GM19468 (cell line): ENCODE results near the gene HIRIP3.
"Not testable (repeated sequence)": the region's sequence is repeated elsewhere in the genome, so short reads cannot be mapped to it uniquely, and the experiment has no call there.

Source experiments
- ATAC-seq: cut with Tn5 transposase; IDR thresholded peaks from one replicate; pipeline ENCODE4 v1.9.1; 2021; ENCODE audit warnings: mild to moderate bottlenecking, moderate library complexity, moderate number of reproducible peaks; ENCODE audit not compliant: unreplicated experiment; ENCODE audit errors: extremely low read depth

HIRIP3 gene, protein sequence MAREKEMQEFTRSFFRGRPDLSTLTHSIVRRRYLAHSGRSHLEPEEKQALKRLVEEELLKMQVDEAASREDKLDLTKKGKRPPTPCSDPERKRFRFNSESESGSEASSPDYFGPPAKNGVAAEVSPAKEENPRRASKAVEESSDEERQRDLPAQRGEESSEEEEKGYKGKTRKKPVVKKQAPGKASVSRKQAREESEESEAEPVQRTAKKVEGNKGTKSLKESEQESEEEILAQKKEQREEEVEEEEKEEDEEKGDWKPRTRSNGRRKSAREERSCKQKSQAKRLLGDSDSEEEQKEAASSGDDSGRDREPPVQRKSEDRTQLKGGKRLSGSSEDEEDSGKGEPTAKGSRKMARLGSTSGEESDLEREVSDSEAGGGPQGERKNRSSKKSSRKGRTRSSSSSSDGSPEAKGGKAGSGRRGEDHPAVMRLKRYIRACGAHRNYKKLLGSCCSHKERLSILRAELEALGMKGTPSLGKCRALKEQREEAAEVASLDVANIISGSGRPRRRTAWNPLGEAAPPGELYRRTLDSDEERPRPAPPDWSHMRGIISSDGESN

DNA sequence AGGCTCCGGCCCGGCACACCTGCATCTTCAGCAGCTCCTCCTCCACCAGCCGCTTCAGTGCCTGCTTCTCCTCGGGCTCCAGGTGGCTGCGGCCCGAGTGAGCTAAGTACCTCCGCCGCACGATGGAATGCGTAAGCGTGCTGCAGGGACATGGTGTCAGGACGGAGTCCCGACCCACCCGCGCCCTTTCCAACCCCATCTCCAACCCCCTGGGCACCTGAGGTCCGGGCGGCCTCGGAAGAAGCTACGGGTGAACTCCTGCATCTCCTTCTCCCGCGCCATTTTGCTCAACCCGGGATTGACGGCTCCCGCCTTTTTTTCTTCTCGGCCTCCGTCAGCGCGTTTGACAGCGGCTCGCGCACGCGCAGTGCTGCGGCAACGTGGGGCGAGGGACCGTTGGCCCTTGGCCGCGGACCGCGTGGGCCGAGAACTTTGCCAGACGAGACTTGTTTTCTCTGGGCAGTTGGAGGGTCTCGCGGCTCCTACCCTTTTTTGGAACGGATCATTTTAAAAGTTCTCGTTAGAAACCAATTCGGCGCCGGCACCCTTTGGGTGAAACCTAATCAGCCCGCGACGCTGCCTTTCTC, at the start of gene HIRIP3:
TSS of gene HIRIP3 (minus strand) at position 294 of the 587 bp plus-strand sequence. CDS start at position 282, 12 bp downstream.
- peak; percentile 34 for ATAC-seq

DNA sequence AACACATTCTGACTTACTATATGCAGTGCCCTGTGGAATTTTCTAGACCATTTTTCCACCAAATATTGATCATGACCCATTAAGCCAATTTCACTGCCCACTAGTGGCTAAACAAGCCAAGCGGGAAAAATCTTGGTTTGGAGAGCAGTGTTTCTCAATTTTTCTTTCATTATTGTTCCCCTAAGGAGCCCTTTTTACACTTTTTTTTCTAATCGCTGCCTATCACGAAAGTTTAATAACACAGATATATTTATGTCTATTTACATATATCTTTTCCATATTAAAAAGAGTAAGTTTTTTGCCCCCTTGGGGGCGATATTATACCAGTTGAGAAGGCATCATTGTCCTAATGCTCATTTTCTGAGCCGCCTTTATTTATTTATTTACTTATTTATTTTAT, 46.4 kb upstream of the HIRIP3 start:
- no peak for ATAC-seq

- not testable (repeated sequence) for ATAC-seq
Measured at GRCh38 chr16:30040690-30041089, 45.3 kb upstream of the HIRIP3 start.

DNA sequence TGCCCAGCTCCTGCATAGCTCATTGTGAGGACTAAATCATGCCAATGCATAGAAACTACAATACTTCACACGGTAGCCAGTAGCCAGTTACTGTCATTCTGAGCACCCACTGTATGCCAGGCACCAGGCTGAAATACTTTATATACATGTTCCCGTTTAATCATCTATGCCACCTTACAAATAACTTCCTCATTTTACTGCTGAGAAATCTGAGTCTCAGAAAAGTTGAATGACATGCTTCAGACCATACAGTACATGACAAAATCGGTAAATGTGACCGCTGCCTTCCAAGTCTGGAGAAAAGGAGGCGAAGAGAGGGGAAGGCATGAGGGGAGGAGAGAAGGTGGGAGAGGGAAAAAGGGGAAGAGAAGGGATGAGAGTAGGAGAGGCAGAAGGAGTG, 44.8 kb upstream of the HIRIP3 start:
- ATAC-seq = no peak

DNA sequence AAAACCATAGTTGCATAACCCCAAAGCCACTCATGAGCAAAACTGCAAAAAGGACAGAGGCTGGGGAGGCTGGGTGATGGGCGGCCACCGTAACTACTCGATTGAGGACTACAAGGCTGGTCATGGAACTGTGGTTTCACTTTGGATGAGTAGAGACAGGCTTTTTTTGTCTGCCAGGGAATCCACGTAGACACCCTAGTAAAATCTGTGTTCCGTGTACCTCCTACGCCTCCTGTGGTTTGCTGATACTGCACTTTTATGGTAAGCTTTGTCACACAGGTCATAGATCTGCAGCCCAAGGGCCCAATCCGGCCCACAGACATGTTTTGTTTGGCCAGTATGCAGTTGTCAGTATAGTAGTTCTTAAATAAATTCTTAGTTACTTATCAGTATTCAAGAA, 37.9 kb upstream of the HIRIP3 start:
- no peak for ATAC-seq

DNA sequence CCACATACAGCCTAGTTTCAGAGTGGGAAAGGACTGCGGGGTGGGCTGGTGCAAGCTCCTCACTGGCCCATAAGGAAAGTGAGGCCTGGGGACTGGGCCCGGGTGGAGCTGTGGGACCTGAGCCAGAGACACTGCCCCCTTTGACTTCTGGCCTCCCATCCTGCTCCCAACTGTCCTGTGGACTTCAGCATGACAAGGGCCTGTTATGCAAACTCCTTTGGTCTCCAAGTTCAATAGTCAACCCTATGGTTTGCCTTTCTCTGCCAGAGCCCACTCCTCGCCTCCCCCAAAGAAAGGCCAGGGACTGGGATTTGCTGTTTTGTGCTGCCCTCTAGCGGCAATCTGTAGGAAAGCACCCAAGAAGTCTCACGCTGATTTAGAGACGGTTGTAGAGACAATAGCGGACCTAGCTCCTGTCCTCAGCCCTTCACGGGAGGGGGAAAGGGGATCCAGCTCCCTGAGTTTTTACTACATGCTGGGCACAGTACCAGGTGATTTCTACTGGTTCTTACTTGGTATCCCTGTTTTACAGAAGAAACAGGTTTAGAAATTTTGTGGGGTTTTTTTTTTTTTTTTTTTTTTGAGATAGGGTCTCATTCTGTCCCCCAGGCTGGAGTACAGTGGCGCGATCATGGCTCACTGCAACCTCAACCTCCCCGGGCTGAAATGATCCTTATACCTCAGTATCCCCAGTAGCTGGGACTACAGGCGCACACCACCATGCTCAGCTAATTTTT, 36.8 kb upstream of the HIRIP3 start:
- ATAC-seq = no peak

- ATAC-seq = no peak
Measured at GRCh38 chr16:30031477-30031918, 36.1 kb upstream of the HIRIP3 start.

- ATAC-seq = no peak
Measured at GRCh38 chr16:30030841-30031413, 35.5 kb upstream of the HIRIP3 start, which contains the start of gene TLCD3B. TSS of gene TLCD3B (minus strand) at chr16:30031271. CDS start at chr16:30030527, 744 bp downstream.

DNA sequence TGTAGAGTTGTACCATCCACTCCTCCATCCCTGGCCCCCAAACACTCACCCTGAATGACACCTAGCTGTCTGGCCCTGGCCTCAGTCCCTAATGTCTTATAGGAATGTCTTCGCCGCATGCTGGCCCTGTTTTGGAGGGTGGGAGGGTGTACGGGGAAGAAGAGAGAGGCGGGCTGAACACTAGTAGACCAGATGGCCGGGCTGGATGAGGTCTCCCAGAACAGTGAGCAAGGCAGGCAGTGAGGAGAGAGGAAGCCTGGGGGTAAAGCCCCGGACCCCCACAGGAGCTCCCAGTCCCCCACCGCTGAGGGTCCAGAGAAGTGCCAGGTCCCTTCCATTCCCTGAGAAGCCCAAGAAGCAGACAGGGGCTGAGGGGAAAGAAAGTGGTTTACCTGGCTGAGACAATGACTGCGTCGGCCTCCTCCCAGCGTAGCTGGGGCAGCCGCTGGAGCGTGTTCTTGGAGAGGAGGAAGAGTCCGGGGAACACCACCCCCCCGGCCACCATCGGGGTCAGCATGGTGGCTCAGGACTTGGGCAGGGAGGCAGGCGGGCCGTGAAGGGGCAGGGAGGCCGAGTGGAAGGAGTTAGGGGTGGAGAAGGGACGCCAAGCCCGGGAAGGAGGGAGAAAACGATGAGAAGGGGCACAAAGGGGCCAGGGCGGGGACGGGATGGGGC, 34.7 kb upstream of the HIRIP3 start:
- no peak for ATAC-seq

DNA sequence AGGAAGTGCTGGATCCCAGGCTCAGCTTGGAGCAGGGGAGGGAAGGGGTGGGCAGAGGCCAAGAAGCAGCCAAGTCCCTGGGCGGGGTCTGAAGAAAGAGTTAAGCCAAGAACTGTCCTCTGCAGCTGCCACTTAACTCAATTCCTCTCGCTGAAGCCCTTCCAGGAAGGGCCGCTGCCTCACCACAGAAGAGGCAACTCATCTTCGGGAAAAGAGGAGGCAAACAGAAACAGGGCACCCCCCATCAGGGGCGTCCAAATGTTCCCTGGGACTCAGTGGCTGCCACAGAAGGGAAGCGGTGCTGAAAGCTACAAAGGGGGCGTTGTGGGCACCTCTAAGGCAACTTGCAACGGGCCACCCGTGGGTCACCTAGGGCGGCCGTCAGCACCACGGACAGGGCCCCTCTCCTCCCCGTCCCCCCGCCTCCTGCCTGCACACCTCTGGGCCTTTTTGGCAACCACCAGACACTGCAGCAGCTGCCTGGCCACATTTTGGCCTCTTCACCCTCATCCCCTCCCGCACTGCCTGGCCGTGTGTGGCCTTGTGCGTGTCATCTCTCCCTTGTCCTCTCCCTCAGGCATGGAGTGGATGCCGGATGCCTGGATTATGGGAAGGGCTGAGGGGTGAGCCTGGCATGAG, 33.1 kb upstream of the HIRIP3 start:
- ATAC-seq = no peak

GRCh38 chr16:30027588-30028437, 32.4 kb upstream of the HIRIP3 start:
- no peak for ATAC-seq

- no peak for ATAC-seq
Measured at GRCh38 chr16:30026449-30026848, 31.0 kb upstream of the HIRIP3 start.

DNA sequence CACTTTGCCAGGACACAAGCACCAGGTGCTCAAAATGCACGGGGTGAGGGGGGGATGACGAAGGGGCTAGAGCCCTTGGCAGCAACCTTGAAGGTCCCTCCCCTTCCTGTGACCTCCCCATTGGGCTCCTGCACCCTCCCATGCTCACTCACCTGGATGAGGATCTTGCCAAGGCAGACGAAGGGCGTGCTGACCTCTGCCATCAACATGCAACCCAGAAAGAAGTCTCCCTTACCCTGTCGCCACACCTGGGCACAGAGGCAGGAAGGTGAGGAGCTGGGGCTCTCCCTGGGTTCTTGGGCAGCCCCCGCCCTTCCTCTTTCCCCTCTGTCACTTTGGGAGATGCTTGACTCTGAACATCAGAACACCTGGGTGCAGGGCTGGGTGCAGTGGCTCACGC, 30.2 kb upstream of the HIRIP3 start:
- no peak for ATAC-seq

- ATAC-seq = no peak
Measured at GRCh38 chr16:30025156-30025555, 29.7 kb upstream of the HIRIP3 start.

DNA sequence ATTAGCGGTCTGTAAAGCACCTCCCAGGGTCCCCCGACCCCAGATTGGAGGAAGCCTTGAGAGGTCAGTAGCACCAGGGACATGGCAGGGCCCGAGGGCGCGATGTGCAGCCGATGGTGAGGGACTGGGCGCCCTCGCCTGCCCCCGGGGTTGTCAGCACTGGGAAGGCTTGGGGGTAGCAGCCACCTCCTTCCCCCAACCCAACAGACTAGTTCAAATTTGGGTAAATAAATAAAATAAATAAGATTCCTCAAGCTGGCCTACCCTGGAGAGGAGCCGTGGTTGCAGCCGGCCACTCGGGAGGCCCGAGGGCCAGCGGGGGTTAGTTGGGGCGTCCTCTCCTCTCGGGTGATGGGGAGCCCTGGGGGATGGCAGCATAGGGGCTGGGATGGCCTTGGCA, 29.0 kb upstream of the HIRIP3 start:
- ATAC-seq = no peak

DNA sequence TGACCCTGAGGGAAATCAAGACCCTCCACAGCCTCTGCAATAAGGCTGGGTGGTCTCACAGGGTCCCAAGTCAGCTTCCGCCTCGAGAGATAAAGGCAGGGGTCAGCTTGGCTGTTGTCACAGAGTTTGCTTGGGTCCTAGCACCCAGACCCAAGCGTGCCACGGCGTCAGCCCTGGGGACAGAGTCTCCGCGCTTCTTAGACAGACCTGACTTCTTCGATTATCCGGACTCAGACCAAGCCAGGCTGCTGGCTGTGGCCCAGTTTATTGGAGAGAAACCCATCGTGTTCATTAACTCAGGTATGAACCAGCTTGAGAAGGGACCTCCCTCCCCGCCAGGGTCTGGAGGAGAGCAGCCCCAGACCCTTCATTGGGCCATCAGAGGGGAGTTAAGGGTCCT, 28.2 kb upstream of the HIRIP3 start:
- ATAC-seq = no peak

DNA sequence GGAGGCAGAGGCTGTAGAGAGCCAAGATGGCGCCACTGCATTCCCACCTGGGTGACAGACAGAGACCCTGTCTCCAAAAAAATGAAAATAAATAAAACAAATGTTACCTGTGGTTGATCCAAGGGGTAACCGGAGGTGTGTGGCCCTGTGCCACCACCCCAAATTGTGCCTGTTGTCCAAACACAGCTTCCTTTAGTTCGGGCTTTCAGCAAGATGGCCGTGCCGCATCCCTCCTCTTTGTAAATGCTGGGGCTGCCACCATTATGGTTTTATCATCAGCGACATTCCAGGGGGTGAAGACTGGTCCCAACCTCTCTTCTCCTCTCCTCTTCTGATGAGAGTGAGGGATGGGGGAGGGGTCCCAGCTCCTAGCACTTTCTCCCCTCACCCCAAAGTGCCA, 27.5 kb upstream of the HIRIP3 start, which contains the start of gene C16orf92:
TSS of gene C16orf92 (plus strand) at position 312 of the 400 bp plus-strand sequence. CDS start 143 bp downstream, outside the sequence.
- no peak for ATAC-seq

GRCh38 chr16:30018731-30019158, 23.3 kb upstream of the HIRIP3 start:
- ATAC-seq = no peak
